Measurements from ENCODE around the gene RBM7.

DNA sequence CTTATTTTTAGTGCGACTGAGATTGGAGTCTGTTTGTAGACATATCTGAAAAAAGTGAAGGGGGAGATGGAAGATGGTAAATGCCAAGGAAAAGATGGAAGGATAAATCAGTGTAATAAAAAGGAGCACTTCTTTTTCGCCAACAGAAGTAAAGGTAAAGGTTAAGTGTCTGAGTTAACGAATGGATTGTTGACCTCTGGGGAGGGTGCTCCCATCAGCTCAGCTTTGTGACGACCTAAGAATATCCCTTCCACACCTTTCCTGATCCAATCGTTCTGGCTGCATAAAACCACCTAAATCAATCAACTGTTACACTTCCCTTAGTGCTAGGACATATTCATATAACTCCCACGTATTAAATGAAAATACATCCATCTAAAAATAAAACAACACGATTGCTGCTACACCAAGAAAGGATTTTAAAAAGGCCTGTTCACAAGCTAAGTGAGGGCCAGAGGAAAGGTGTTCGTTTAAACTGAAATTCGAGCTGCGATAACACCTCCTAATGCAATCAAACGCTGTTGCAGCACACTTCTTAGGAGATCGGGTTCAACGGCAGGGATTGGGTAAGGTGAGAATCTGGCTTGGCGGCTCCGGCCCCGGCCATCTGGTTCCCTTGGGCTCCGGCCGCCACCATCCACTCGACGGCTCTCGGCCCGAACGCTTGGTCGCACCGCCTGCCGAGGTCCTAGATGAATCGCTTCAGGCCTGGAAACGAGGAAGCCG is 813 bp upstream of the RBM7 start:
- TF ChIP-seq, protein P1, sequence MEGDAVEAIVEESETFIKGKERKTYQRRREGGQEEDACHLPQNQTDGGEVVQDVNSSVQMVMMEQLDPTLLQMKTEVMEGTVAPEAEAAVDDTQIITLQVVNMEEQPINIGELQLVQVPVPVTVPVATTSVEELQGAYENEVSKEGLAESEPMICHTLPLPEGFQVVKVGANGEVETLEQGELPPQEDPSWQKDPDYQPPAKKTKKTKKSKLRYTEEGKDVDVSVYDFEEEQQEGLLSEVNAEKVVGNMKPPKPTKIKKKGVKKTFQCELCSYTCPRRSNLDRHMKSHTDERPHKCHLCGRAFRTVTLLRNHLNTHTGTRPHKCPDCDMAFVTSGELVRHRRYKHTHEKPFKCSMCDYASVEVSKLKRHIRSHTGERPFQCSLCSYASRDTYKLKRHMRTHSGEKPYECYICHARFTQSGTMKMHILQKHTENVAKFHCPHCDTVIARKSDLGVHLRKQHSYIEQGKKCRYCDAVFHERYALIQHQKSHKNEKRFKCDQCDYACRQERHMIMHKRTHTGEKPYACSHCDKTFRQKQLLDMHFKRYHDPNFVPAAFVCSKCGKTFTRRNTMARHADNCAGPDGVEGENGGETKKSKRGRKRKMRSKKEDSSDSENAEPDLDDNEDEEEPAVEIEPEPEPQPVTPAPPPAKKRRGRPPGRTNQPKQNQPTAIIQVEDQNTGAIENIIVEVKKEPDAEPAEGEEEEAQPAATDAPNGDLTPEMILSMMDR (IDR thresholded peaks at IDR 0.05): no peak
- TF ChIP-seq POLR2A (IDR thresholded peaks at IDR 0.05): no peak

All from thyroid gland (tissue), 4 donors.